Measurements from ENCODE around the gene KCNIP1. TPM values are rescaled to one million over a fixed set of nuclear protein-coding genes. Genes with fewer than 3 reads are reported as not detected.

KCNIP1 gene
- polyA plus RNA-seq, 1 donor from 2014 or later: 13.8 TPM

DNA sequence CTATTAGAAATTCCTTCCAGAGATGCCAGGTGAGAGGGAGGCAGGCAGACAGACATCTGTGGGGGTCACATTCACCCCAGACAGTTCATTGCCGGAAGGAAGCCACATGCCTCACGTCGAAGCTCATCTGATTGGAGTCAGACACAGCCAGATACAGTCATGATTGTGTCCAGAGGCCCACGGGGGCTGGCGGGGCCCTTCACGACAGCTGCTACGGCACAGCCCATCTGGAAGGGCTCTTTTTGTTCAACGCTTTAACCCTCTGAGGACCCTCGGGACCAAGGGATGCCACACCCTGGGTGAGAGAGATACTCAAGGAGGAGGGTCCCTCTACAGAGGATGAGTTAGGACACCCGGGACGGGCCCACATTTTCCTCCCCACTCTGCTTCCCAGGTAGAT, 247.8 kb downstream of the KCNIP1 start:
- H4K20me1 ChIP-seq (ENCODE audit: insufficient read depth): no peaks in the 10 kb centered on the region
- H3K36me3 ChIP-seq (ENCODE audit: insufficient read depth, low read length): no peaks in the 10 kb centered on the region
- H3K4me2 ChIP-seq (ENCODE audit: low read length): no peak overlapping the region
- H3K9me2 ChIP-seq (ENCODE audit: insufficient read depth, low read length): no peaks in the 10 kb centered on the region
- H3K4me3 ChIP-seq (ENCODE audit: low read length): no peak overlapping the region
- no peak overlapping the region for H3K27ac ChIP-seq (ENCODE audit: low read length)
- H2AFZ ChIP-seq (ENCODE audit: low read depth, low read length): no peak overlapping the region
- TF ChIP-seq POLR2AphosphoS5 (IDR thresholded peaks at IDR 0.05): no peak
- no peak for TF ChIP-seq EP300 (conservative IDR thresholded peaks at IDR 0.05; ENCODE audit: poor library complexity, severe bottlenecking)
- TF ChIP-seq SMC3 (conservative IDR thresholded peaks at IDR 0.05; ENCODE audit: poor library complexity): no peak
- no peak for TF ChIP-seq MXI1 (conservative IDR thresholded peaks at IDR 0.05; ENCODE audit: poor library complexity, severe bottlenecking)
- TF ChIP-seq, protein P1, sequence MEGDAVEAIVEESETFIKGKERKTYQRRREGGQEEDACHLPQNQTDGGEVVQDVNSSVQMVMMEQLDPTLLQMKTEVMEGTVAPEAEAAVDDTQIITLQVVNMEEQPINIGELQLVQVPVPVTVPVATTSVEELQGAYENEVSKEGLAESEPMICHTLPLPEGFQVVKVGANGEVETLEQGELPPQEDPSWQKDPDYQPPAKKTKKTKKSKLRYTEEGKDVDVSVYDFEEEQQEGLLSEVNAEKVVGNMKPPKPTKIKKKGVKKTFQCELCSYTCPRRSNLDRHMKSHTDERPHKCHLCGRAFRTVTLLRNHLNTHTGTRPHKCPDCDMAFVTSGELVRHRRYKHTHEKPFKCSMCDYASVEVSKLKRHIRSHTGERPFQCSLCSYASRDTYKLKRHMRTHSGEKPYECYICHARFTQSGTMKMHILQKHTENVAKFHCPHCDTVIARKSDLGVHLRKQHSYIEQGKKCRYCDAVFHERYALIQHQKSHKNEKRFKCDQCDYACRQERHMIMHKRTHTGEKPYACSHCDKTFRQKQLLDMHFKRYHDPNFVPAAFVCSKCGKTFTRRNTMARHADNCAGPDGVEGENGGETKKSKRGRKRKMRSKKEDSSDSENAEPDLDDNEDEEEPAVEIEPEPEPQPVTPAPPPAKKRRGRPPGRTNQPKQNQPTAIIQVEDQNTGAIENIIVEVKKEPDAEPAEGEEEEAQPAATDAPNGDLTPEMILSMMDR (IDR thresholded peaks at IDR 0.05; ENCODE audit: poor library complexity, severe bottlenecking): no peak
- TF ChIP-seq, protein P2, sequence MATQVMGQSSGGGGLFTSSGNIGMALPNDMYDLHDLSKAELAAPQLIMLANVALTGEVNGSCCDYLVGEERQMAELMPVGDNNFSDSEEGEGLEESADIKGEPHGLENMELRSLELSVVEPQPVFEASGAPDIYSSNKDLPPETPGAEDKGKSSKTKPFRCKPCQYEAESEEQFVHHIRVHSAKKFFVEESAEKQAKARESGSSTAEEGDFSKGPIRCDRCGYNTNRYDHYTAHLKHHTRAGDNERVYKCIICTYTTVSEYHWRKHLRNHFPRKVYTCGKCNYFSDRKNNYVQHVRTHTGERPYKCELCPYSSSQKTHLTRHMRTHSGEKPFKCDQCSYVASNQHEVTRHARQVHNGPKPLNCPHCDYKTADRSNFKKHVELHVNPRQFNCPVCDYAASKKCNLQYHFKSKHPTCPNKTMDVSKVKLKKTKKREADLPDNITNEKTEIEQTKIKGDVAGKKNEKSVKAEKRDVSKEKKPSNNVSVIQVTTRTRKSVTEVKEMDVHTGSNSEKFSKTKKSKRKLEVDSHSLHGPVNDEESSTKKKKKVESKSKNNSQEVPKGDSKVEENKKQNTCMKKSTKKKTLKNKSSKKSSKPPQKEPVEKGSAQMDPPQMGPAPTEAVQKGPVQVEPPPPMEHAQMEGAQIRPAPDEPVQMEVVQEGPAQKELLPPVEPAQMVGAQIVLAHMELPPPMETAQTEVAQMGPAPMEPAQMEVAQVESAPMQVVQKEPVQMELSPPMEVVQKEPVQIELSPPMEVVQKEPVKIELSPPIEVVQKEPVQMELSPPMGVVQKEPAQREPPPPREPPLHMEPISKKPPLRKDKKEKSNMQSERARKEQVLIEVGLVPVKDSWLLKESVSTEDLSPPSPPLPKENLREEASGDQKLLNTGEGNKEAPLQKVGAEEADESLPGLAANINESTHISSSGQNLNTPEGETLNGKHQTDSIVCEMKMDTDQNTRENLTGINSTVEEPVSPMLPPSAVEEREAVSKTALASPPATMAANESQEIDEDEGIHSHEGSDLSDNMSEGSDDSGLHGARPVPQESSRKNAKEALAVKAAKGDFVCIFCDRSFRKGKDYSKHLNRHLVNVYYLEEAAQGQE (IDR thresholded peaks at IDR 0.05; ENCODE audit: borderline replicate concordance): no peak
- no peak for TF ChIP-seq TAF1 (IDR thresholded peaks at IDR 0.05; ENCODE audit: low read depth)
- TF ChIP-seq RAD21 (conservative IDR thresholded peaks at IDR 0.05): no peak
- TF ChIP-seq EZH2 (IDR thresholded peaks at IDR 0.05; ENCODE audit: borderline replicate concordance, insufficient read depth, low read length, poor library complexity, severe bottlenecking): no peak
- no peaks in the 10 kb centered on the region for H3F3A ChIP-seq (ENCODE audit: insufficient read depth, low read length, poor library complexity, severe bottlenecking)
- no peak overlapping the region for H3K9ac ChIP-seq (ENCODE audit: low read length)
- H3K79me2 ChIP-seq (replicated peaks; ENCODE audit: insufficient read depth, low read length): no peaks in the 10 kb centered on the region
- H3K27me3 ChIP-seq (ENCODE audit: insufficient read depth, low read depth, low read length): peaks cover 2% of the 10 kb centered on the region
- H3K9me3 ChIP-seq (ENCODE audit: low read length): no peaks in the 10 kb centered on the region

DNA sequence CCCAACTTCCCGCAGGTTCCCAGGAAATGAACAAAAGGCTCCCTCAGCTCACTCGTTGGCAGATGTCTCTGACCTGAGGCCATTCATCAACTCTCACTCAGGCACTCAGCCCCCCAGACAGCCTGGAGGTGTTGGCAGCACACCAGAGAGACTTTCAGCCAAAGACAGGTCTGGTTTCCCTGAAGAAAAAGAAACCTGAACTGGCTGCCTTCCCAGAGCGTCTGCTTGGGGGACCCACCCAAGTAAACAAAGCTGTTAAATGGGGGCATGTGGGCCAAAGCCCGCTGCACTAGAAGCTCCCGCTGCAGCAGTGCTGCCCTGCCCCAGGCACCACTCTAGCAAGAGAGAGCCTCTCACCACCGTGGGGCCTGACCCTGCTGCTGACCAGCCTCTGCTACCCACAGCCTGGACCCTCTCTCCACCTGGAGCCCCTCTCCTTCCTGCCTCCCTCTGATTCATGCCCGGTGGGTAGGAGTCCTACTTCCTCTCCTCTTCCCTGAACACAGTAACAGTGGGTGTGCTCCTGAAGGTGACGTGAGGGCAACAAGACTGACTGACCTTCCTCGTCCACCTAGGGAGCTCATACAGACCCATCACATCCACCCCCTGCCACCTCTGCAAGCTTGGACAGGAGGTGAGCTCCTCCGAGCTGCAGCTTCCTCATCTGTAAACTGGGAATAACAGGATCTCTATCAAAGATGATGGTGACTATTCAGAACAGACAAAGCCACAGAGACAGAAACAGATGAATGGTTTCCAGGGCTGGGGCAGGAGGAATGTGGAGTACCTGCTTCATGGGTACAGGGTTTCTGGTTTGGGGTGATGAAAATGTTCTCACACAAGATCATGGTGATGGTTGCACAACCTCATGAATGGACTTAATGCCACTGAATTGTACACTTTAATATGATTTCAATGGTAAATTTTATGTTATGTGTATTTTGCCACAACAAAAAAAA, 248.7 kb downstream of the KCNIP1 start:
- Histone ChIP-seq H3K9me3 (ENCODE audit: low read length) (no peaks in the 10 kb centered on the region), H3K9ac (ENCODE audit: low read length) (no peak overlapping the region), H3K4me3 (ENCODE audit: low read length) (no peak overlapping the region)

More for the DNA sequence above, 248.7 kb downstream of the KCNIP1 start:
- no peaks in the 10 kb centered on the region for H3F3A ChIP-seq (ENCODE audit: insufficient read depth, low read length, poor library complexity, severe bottlenecking)
- no peaks in the 10 kb centered on the region for H3K9me2 ChIP-seq (ENCODE audit: insufficient read depth, low read length)
- H3K27me3 ChIP-seq (ENCODE audit: insufficient read depth, low read depth, low read length): peaks cover 2% of the 10 kb centered on the region
- no peaks in the 10 kb centered on the region for H4K20me1 ChIP-seq (ENCODE audit: insufficient read depth)
- no peaks in the 10 kb centered on the region for H3K36me3 ChIP-seq (ENCODE audit: insufficient read depth, low read length)
- no peak for TF ChIP-seq TAF1 (IDR thresholded peaks at IDR 0.05; ENCODE audit: low read depth)
- no peak for TF ChIP-seq EP300 (conservative IDR thresholded peaks at IDR 0.05; ENCODE audit: poor library complexity, severe bottlenecking)
- TF ChIP-seq, protein P1 (IDR thresholded peaks at IDR 0.05; ENCODE audit: poor library complexity, severe bottlenecking): no peak
- TF ChIP-seq RAD21 (conservative IDR thresholded peaks at IDR 0.05): no peak
- TF ChIP-seq POLR2AphosphoS5 (IDR thresholded peaks at IDR 0.05): no peak
- no peak for TF ChIP-seq EZH2 (IDR thresholded peaks at IDR 0.05; ENCODE audit: borderline replicate concordance, insufficient read depth, low read length, poor library complexity, severe bottlenecking)
- TF ChIP-seq MXI1 (conservative IDR thresholded peaks at IDR 0.05; ENCODE audit: poor library complexity, severe bottlenecking): no peak
- no peak for TF ChIP-seq SMC3 (conservative IDR thresholded peaks at IDR 0.05; ENCODE audit: poor library complexity)
- TF ChIP-seq, protein P2 (IDR thresholded peaks at IDR 0.05; ENCODE audit: borderline replicate concordance): no peak
- H2AFZ ChIP-seq (ENCODE audit: low read depth, low read length): no peak overlapping the region
- H3K27ac ChIP-seq (ENCODE audit: low read length): no peak overlapping the region
- H3K4me2 ChIP-seq (ENCODE audit: low read length): no peak overlapping the region
- no peaks in the 10 kb centered on the region for H3K79me2 ChIP-seq (replicated peaks; ENCODE audit: insufficient read depth, low read length)
